Ishikawa (cell line): ENCODE results near the gene ADAM10.

Source experiments
- CEBPB ChIP-seq: IDR thresholded peaks from 2 replicates; pipeline ENCODE4 v1.6.1; 2012
- CREB1 ChIP-seq: IDR thresholded peaks from 2 replicates; pipeline ENCODE4 v1.6.1; 2012; ENCODE audit warnings: low read depth
- EGR1 ChIP-seq: IDR thresholded peaks from 2 replicates; pipeline ENCODE4 v1.6.1; 2012
- EP300 ChIP-seq: IDR thresholded peaks from 2 replicates; pipeline ENCODE4 v1.6.1; 2012; ENCODE audit warnings: borderline replicate concordance
- MAX ChIP-seq: IDR thresholded peaks from 2 replicates; pipeline ENCODE4 v1.6.1; 2012
- RAD21 ChIP-seq: IDR thresholded peaks from 2 replicates; pipeline ENCODE4 v1.6.1; 2012; ENCODE audit warnings: low read depth
- REST ChIP-seq: IDR thresholded peaks from 2 replicates; pipeline ENCODE4 v1.6.1; 2012; ENCODE audit warnings: low read depth, mild to moderate bottlenecking
- TAF1 ChIP-seq: IDR thresholded peaks from 2 replicates; pipeline ENCODE4 v1.6.1; 2012; ENCODE audit warnings: low read depth, mild to moderate bottlenecking
- TCF12 ChIP-seq: IDR thresholded peaks from 2 replicates; pipeline ENCODE4 v1.6.1; 2012; ENCODE audit warnings: low read depth
- TEAD4 ChIP-seq: IDR thresholded peaks from 2 replicates; pipeline ENCODE4 v1.6.1; 2012
- USF1 ChIP-seq: IDR thresholded peaks from 2 replicates; pipeline ENCODE4 v1.6.1; 2012
- YY1 ChIP-seq: IDR thresholded peaks from 2 replicates; pipeline ENCODE4 v1.6.1; 2012; ENCODE audit warnings: low read depth
- ZBTB7A ChIP-seq: IDR thresholded peaks from 2 replicates; pipeline ENCODE4 v1.6.1; 2012; ENCODE audit warnings: low read depth

GRCh38 chr15:58593870-58594269, 155.6 kb downstream of the ADAM10 start:
- no peak for TF ChIP-seq RAD21
- no peak for TF ChIP-seq EP300
- TF ChIP-seq USF1, result no peak
- no peak for TF ChIP-seq TEAD4
- no peak for TF ChIP-seq CREB1
- no peak for TF ChIP-seq TCF12
- TF ChIP-seq ZBTB7A, result no peak
- no peak for TF ChIP-seq EGR1
- no peak for TF ChIP-seq REST
- no peak for TF ChIP-seq MAX
- TF ChIP-seq CEBPB, result no peak
- TF ChIP-seq YY1, result no peak
- no peak for TF ChIP-seq TAF1
